B cell (primary cell): ENCODE data around the gene KRTCAP2.
"Not testable (repeated sequence)": the region's sequence is repeated elsewhere in the genome, so short reads cannot be mapped to it uniquely, and the experiment has no call there.

Source experiments
- CTCF ChIP-seq: fragments of 200-600 bp; IDR thresholded peaks from one replicate; pipeline ENCODE4 v1.8.0; 2022; ENCODE audit warnings: antibody characterized with exemption, mild to moderate bottlenecking
- EZH2 ChIP-seq: IDR thresholded peaks from 2 replicates; pipeline ENCODE4 v1.6.1; 2012; ENCODE audit warnings: borderline replicate concordance, low read depth, mild to moderate bottlenecking, moderate library complexity, low read length; ENCODE audit not compliant: insufficient read depth, poor library complexity, severe bottlenecking

DNA sequence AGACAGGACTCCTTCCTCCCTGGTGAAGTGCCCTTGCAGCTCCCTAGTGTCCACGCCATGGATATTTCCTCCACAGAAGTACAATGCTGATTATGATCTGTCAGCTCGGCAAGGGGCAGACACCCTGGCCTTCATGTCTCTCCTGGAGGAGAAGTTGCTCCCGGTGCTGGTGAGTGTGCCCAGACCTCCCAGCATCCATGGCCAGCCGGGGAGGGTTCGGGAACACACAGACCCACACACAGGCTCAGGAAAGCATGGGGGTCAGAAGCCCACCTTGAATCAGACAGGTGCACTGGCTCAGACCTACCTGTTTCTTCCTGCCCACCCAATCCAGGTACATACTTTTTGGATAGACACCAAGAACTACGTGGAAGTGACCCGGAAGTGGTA, 38.9 kb upstream of the KRTCAP2 start:
- not testable (repeated sequence) for TF ChIP-seq EZH2, CTCF
